GM12864 (cell line): ENCODE measurements around the gene NHEJ1.

Source experiments
- DNase-seq: peaks from one replicate; pipeline ENCODE4 v3.0.0-alpha.2; 2011; ENCODE audit warnings: low read depth
- H3K4me3 ChIP-seq: 2 replicates; pipeline ENCODE4 v1.5.1; 2011; ENCODE audit warnings: mild to moderate bottlenecking, low read depth, low read length, control low read depth
- TF ChIP-seq, protein P1 (sequence below): IDR thresholded peaks from 2 replicates; pipeline ENCODE4 v1.5.1; 2011; ENCODE audit warnings: low read depth, mild to moderate bottlenecking, moderate library complexity, low read length, control low read depth, inconsistent platforms; ENCODE audit errors: missing control alignments

Gene NHEJ1

DNA sequence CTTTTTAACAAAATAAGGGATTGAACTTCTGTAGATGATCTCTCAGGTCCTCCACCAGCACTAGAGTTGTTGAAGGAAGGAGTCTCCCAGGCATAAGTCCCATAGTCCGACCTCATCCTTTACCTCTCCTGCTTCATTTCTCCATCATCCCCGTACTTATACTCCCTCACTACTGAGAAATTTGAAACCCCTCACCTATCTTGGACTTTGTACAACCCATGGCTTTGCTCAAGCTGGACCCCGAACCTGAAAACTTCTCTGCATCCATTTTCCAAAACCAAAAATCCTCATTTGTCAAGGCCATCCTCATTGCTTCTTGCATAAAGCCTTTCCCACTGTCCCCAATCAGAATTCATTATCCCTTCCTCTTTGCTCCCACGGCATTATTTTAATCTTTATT is 482 bp upstream of the NHEJ1 start:
- TF ChIP-seq, protein P1, sequence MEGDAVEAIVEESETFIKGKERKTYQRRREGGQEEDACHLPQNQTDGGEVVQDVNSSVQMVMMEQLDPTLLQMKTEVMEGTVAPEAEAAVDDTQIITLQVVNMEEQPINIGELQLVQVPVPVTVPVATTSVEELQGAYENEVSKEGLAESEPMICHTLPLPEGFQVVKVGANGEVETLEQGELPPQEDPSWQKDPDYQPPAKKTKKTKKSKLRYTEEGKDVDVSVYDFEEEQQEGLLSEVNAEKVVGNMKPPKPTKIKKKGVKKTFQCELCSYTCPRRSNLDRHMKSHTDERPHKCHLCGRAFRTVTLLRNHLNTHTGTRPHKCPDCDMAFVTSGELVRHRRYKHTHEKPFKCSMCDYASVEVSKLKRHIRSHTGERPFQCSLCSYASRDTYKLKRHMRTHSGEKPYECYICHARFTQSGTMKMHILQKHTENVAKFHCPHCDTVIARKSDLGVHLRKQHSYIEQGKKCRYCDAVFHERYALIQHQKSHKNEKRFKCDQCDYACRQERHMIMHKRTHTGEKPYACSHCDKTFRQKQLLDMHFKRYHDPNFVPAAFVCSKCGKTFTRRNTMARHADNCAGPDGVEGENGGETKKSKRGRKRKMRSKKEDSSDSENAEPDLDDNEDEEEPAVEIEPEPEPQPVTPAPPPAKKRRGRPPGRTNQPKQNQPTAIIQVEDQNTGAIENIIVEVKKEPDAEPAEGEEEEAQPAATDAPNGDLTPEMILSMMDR, result no peak

DNA sequence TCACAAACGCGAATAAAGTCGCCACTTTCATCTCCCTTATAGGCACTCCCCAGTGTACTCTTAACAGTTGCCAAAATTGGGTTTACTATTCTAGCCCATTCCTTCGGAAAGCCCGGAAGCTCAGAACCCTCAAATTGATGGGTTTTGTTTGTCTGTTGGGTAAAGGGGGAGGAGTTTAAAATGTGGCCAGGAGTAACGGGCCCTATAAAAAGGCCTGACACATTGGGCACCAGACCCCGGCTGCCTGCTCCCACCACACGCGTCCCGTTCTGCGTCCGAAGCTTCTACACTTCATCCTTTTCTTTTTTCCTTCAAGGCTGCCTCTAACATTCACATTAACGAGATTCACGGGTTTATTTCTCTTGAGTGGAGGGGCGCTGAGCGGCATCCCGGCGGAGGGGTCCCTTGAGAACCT is 837 bp downstream of the NHEJ1 start:
- H3K4me3 ChIP-seq, result peak overlapping the region; percentile 77
- no peak for DNase-seq
- TF ChIP-seq, protein P1, result no peak

More for the DNA sequence above, 482 bp upstream of the NHEJ1 start:
- DNase-seq, result no peak
- peak overlapping the region; percentile 77 for H3K4me3 ChIP-seq

DNA sequence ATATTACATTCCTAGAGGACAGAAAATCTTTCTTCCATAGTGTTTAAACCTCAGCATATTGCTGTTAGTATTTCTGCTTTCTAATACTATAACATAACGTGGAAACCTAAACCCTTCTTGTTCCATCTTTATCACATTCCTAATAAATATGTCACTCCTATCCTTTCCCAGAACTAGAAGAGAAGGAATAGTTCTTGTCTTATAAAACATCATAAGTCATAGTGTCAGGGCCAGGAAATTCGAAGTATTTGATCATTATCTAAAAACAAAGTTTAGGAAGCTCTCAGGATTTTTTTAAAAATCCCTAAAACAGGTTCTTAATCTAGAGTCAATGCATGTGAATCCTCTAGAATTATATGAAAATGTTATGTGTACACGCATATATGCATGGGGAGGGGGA is 2.0 kb downstream of the NHEJ1 start:
- no peak for DNase-seq
- no peak overlapping the region for H3K4me3 ChIP-seq
- TF ChIP-seq, protein P1, result no peak

DNA sequence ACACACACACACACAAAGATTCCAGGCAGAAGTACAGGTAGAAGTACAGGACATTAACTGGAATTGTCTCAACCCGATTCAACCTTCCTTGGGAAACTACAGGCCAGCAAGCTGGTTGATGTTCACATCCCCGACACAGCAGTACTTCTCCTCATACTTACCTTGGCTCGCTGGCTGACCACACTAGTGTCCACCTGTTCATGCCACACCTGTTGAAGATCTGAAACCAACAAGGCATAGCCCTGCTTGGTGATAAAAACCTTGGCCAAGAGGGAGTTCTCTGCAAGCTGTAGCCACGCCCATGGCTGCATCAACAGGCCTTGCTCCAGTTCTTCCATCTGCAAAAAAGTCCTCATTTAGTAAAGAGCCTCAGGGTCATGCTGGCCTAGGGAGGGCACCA is 2.6 kb downstream of the NHEJ1 start:
- no peak for DNase-seq
- TF ChIP-seq, protein P1, result no peak
- no peak overlapping the region for H3K4me3 ChIP-seq

DNA sequence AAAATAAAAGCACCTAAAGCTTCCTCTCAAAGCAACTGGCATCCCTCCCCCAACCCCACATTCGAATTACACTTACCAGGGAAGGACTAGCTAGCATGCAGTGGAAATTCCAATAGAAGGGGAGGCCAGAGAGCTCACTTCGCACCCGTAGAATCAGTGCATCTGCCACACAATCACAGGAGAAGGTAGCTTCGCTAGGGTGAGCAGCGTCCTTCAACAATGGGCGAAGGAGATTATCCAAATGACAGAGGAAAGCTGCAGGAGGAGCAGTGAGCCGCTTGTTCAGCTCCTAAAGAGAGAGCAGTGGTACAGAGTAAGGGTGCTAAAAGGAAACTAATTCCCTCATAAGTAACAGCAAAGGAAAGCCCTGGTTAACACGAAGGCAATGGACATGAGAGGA is 3.2 kb downstream of the NHEJ1 start:
- H3K4me3 ChIP-seq, result no peak overlapping the region
- TF ChIP-seq, protein P1, result no peak
- DNase-seq, result no peak

DNA sequence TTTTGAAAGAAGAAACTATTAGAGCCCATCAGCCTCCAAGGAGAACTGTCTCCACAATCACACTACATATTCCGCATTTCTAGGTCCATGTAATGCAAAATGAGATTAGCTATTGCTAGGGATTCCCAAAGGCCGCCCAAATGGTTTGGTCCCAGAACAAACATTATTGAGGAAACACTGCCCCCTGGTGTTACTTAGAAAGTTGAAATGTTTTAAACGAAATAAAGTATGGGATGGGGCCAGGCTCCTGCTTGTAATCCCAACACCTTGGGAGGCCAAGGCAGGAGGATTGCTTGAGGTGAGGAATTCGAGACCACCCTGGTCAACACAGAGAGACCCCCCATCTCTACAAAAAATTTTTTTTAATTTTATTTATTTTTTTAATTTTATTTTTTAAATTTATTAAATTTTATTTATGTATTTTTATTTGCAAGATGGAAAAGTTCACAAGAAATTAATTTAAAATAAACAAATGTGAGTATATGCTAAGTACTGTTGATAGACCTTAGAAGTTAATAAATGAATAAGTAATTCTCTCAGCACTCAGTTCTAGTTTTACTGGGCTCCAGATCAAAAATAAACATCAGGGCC is 5.5 kb downstream of the NHEJ1 start:
- TF ChIP-seq, protein P1, result peak; percentile 47
- no peak for DNase-seq
- no peak overlapping the region for H3K4me3 ChIP-seq

DNA sequence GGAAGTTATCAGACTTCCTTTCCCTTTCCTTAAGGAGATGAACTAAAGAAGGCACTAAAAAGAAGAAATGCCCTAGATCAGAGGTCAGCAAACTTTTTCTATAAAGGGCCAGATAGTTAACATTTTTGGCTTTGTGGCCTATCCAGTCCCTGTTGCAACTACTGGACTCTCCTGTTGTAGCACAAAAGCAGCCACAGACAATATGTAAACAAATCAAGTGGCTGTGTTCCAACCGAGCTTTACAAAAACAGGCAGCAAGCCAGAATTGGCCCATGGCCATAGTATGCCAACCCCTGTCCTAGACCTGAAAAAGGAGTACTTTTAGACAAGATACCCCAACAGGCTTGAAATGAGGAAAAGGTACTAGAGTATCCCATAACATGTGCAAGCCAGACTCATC is 10.9 kb downstream of the NHEJ1 start:
- TF ChIP-seq, protein P1, result no peak
- no peak for DNase-seq

More for the DNA sequence above, 10.9 kb downstream of the NHEJ1 start:
- no peak overlapping the region for H3K4me3 ChIP-seq
